Natural killer cell (primary cell): ENCODE measurements around the gene CEBPB. TPM values are rescaled to one million over a fixed set of nuclear protein-coding genes. Genes with fewer than 3 reads are reported as not detected.

ENCODE experiments used
- ATAC-seq, 3 donors: fragments of 150-1000 bp in 2 of 3; fragments of 200-7000 bp in 1 of 3; cut with Tn5 transposase; 1 replicate in 1 of 3; 2 replicates in 2 of 3; pipeline ENCODE4 v1.10.0; 2021; ENCODE audit warnings: mild to moderate bottlenecking in 2 of 3, moderate library complexity in 2 of 3
- DNase-seq, 2 donors: peaks; one replicate each; pipeline versions ENCODE4 v3.0.0 to v3.0.0-alpha.2; 2013 to 2021; ENCODE audit warnings: mixed read lengths in 1 of 2
- H3K27ac ChIP-seq: one replicate; pipeline ENCODE4 v1.5.1; 2013; ENCODE audit warnings: mild to moderate bottlenecking, low read length
- H3K27me3 ChIP-seq: one replicate; pipeline ENCODE4 v1.6.1; 2013; ENCODE audit warnings: low read length; ENCODE audit not compliant: control insufficient read depth, insufficient read depth
- H3K36me3 ChIP-seq: one replicate; pipeline ENCODE4 v1.6.1; 2013; ENCODE audit warnings: low read length; ENCODE audit not compliant: control insufficient read depth, insufficient read depth
- H3K4me1 ChIP-seq: one replicate; pipeline ENCODE4 v1.6.1; 2013; ENCODE audit warnings: low read length; ENCODE audit not compliant: control insufficient read depth, insufficient read depth
- H3K4me3 ChIP-seq: one replicate; pipeline ENCODE4 v1.5.1; 2013; ENCODE audit warnings: low read length
- H3K9me3 ChIP-seq: one replicate; pipeline ENCODE4 v1.6.1; 2013; ENCODE audit warnings: low read length; ENCODE audit not compliant: control insufficient read depth, insufficient read depth
- H3K27ac Mint-ChIP-seq, 2 donors: one replicate each; pipeline ENCODE4 v1.8.0; 2022; ENCODE audit warnings: mild to moderate bottlenecking in 2 of 2, mixed read lengths in 2 of 2, moderate library complexity in 1 of 2
- H3K27me3 Mint-ChIP-seq, 2 donors: one replicate each; pipeline ENCODE4 v1.8.0; 2022; ENCODE audit warnings: low read depth in 2 of 2, mixed read lengths in 2 of 2
- H3K36me3 Mint-ChIP-seq: one replicate; pipeline ENCODE4 v1.8.0; 2022; ENCODE audit warnings: mixed read lengths
- H3K4me1 Mint-ChIP-seq, 2 donors: one replicate each; pipeline ENCODE4 v1.8.0; 2022; ENCODE audit warnings: mixed read lengths in 2 of 2
- H3K4me3 Mint-ChIP-seq: one replicate; pipeline ENCODE4 v1.8.0; 2022; ENCODE audit warnings: mild to moderate bottlenecking, moderate library complexity, mixed read lengths
- H3K9me3 Mint-ChIP-seq, 2 donors: one replicate each; pipeline ENCODE4 v1.8.0; 2022; ENCODE audit warnings: mixed read lengths in 2 of 2
- CTCF ChIP-seq: fragments of 200-600 bp; IDR thresholded peaks from one replicate; pipeline ENCODE4 v1.8.0; 2022; ENCODE audit warnings: antibody characterized with exemption
- WGBS: methylation state at CpG from one replicate; pipeline ENCODE4 v1.1.7; 2013; ENCODE audit warnings: missing lambda C conversion rate; ENCODE audit not compliant: insufficient coverage; 5-methylcytosine and 5-hydroxymethylcytosine counted together
- intact Hi-C: fragments of 100-400 bp; cut with micrococcal nuclease; formaldehyde crosslinking; loops from one replicate; pipeline ENCODE4 v1.14.2; 2022
- total RNA-seq, 4 donors: library from RNA; stranded (reverse); fragments of 120-200 nt in 1 of 4; gene quantifications; one replicate each; pipeline versions ENCODE4 v1.2.3 to v1.2.4, GENCODE V29; 2013 to 2022

Gene CEBPB
- total RNA-seq, 3 donors from 2014 or later (not counting 1 experiment from before 2014, with no cell fraction given), result 32.1 to 79.8 (median 68.2) TPM

- DNase-seq, result no peak
- Histone ChIP-seq H3K4me3 (no peak overlapping the region), H3K9me3 (no peaks in the 10 kb centered on the region), H3K36me3 (no peaks in the 10 kb centered on the region), H3K27me3 (no peaks in the 10 kb centered on the region), H3K27ac (no peak overlapping the region), H3K4me1 (no peaks in the 10 kb centered on the region)
- intact Hi-C loops, result no loop called here
- Mint-ChIP-seq H3K4me1 (peaks cover 0 to 7% of the 10 kb centered on the region in 2 donors), H3K27me3 (peaks cover 13 to 20% of the 10 kb centered on the region in 2 donors), H3K27ac (no peak overlapping the region), H3K36me3 (no peaks in the 10 kb centered on the region), H3K4me3 (no peak overlapping the region), H3K9me3 (no peaks in the 10 kb centered on the region)
- TF ChIP-seq CTCF, result no peak
- ATAC-seq, result no peak
- WGBS, result 83% methylated on average over 4 of the region's 4 CpGs
Measured at GRCh38 chr20:50237349-50237748, 46.7 kb downstream of the CEBPB start.

GRCh38 chr20:50238081-50238800 is 47.6 kb downstream of the CEBPB start:
- Mint-ChIP-seq H3K27me3 (peaks cover 13 to 20% of the 10 kb centered on the region in 2 donors), H3K9me3 (no peaks in the 10 kb centered on the region), H3K4me1 (peaks cover 0 to 7% of the 10 kb centered on the region in 2 donors), H3K4me3 (no peak overlapping the region), H3K27ac (no peak overlapping the region), H3K36me3 (no peaks in the 10 kb centered on the region)
- Histone ChIP-seq H3K4me3 (no peak overlapping the region), H3K9me3 (no peaks in the 10 kb centered on the region), H3K27ac (no peak overlapping the region), H3K27me3 (no peaks in the 10 kb centered on the region), H3K4me1 (no peaks in the 10 kb centered on the region), H3K36me3 (no peaks in the 10 kb centered on the region)
- DNase-seq, result no peak
- no peak for TF ChIP-seq CTCF
- WGBS, result 88% methylated on average over 19 of the region's 19 CpGs
- intact Hi-C loops, result no loop called here
- no peak for ATAC-seq

GRCh38 chr20:50240092-50240491 is 49.5 kb downstream of the CEBPB start:
- intact Hi-C loops, result no loop called here
- no peak for DNase-seq
- Mint-ChIP-seq H3K4me1 (peaks cover 0 to 7% of the 10 kb centered on the region in 2 donors), H3K27me3 (peaks cover 13 to 17% of the 10 kb centered on the region in 2 donors), H3K36me3 (no peaks in the 10 kb centered on the region), H3K9me3 (no peaks in the 10 kb centered on the region), H3K27ac (no peak overlapping the region), H3K4me3 (no peak overlapping the region)
- H3K9me3 ChIP-seq, result no peaks in the 10 kb centered on the region
- no peaks in the 10 kb centered on the region for H3K27me3 ChIP-seq
- ATAC-seq, result no peak
- H3K36me3 ChIP-seq, result no peaks in the 10 kb centered on the region
- no peak overlapping the region for H3K4me3 ChIP-seq
- H3K4me1 ChIP-seq, result no peaks in the 10 kb centered on the region
- no peak for TF ChIP-seq CTCF
- WGBS, result 90% methylated on average over 8 of the region's 9 CpGs
- no peak overlapping the region for H3K27ac ChIP-seq

- TF ChIP-seq CTCF, result no peak
Measured at GRCh38 chr20:50242178-50242514, 51.5 kb downstream of the CEBPB start.

More at GRCh38 chr20:50242178-50242514, 51.5 kb downstream of the CEBPB start:
- no peak for ATAC-seq
- DNase-seq, result no peak
- Histone ChIP-seq H3K27ac (no peak overlapping the region), H3K4me3 (no peak overlapping the region), H3K4me1 (no peaks in the 10 kb centered on the region), H3K36me3 (no peaks in the 10 kb centered on the region), H3K9me3 (no peaks in the 10 kb centered on the region), H3K27me3 (no peaks in the 10 kb centered on the region)
- peaks cover 0 to 7% of the 10 kb centered on the region in 2 donors for H3K4me1 Mint-ChIP-seq
- peaks cover 13 to 17% of the 10 kb centered on the region in 2 donors for H3K27me3 Mint-ChIP-seq
- no peak overlapping the region for H3K4me3 Mint-ChIP-seq
- WGBS, result 93% methylated on average over 6 of the region's 6 CpGs
- no peaks in the 10 kb centered on the region for H3K9me3 Mint-ChIP-seq
- intact Hi-C loops, result no loop called here
- no peak overlapping the region for H3K27ac Mint-ChIP-seq
- no peaks in the 10 kb centered on the region for H3K36me3 Mint-ChIP-seq
